Osteocyte (in vitro differentiated cells): ENCODE results near the gene PLK1. TPM values are rescaled to one million over a fixed set of nuclear protein-coding genes. Genes with fewer than 3 reads are reported as not detected.
"Not testable (repeated sequence)": the region's sequence is repeated elsewhere in the genome, so short reads cannot be mapped to it uniquely, and the experiment has no call there.

Experiments used
- DNase-seq: peaks from one replicate; pipeline ENCODE4 v3.0.0; 2021; ENCODE audit warnings: mixed read lengths; ENCODE audit not compliant: unreplicated experiment; ENCODE audit errors: extremely low spot score
- H3K27ac Mint-ChIP-seq: one replicate; pipeline ENCODE4 v1.8.0; 2021; ENCODE audit warnings: mild to moderate bottlenecking, mixed read lengths; ENCODE audit not compliant: unreplicated experiment
- H3K27me3 Mint-ChIP-seq: one replicate; pipeline ENCODE4 v1.8.0; 2021; ENCODE audit warnings: mixed read lengths; ENCODE audit not compliant: unreplicated experiment
- H3K36me3 Mint-ChIP-seq: one replicate; pipeline ENCODE4 v1.8.0; 2021; ENCODE audit warnings: mixed read lengths; ENCODE audit not compliant: unreplicated experiment
- H3K4me1 Mint-ChIP-seq: one replicate; pipeline ENCODE4 v1.8.0; 2021; ENCODE audit warnings: mixed read lengths; ENCODE audit not compliant: unreplicated experiment
- H3K4me3 Mint-ChIP-seq: one replicate; pipeline ENCODE4 v1.8.0; 2021; ENCODE audit warnings: mild to moderate bottlenecking, moderate library complexity, mixed read lengths; ENCODE audit not compliant: unreplicated experiment
- H3K9me3 Mint-ChIP-seq: one replicate; pipeline ENCODE4 v1.8.0; 2021; ENCODE audit warnings: mixed read lengths; ENCODE audit not compliant: unreplicated experiment
- CTCF ChIP-seq: fragments of 200-600 bp; sonication (generic); IDR thresholded peaks from 2 replicates; pipeline ENCODE4 v1.5.0; 2021; ENCODE audit warnings: antibody characterized with exemption, mild to moderate bottlenecking, moderate library complexity
- total RNA-seq: library from RNA; stranded (reverse); gene quantifications from 2 replicates; pipeline ENCODE4 v1.2.1, GENCODE V29; 2021

The PLK1 gene
- total RNA-seq, 1 donor from 2014 or later, result 17.8 TPM

GRCh38 chr16:23716484-23716883, 37.8 kb downstream of the PLK1 start:
- peaks cover 46% of the 10 kb centered on the region for H3K27me3 Mint-ChIP-seq
- no peaks in the 10 kb centered on the region for H3K9me3 Mint-ChIP-seq
- H3K4me3 Mint-ChIP-seq, result no peak overlapping the region
- H3K4me1 Mint-ChIP-seq, result no peaks in the 10 kb centered on the region
- no peak for DNase-seq
- no peaks in the 10 kb centered on the region for H3K36me3 Mint-ChIP-seq
- no peak overlapping the region for H3K27ac Mint-ChIP-seq
- no peak for TF ChIP-seq CTCF

- not testable (repeated sequence) for DNase-seq, H3K27ac Mint-ChIP-seq, H3K4me1 Mint-ChIP-seq, H3K36me3 Mint-ChIP-seq, H3K4me3 Mint-ChIP-seq, H3K9me3 Mint-ChIP-seq
- H3K27me3 Mint-ChIP-seq, result peaks cover 18% of the 10 kb centered on the region
Measured at GRCh38 chr16:23722613-23723240, 44.0 kb downstream of the PLK1 start.

- Mint-ChIP-seq H3K27me3 (peaks cover 8% of the 10 kb centered on the region), H3K36me3 (no peaks in the 10 kb centered on the region), H3K4me1 (peaks cover 3% of the 10 kb centered on the region), H3K4me3 (no peak overlapping the region), H3K9me3 (no peaks in the 10 kb centered on the region), H3K27ac (no peak overlapping the region)
- no peak for DNase-seq
- TF ChIP-seq CTCF, result no peak
Measured at GRCh38 chr16:23724096-23724784, 45.6 kb downstream of the PLK1 start.

- Mint-ChIP-seq H3K9me3 (no peaks in the 10 kb centered on the region), H3K36me3 (no peaks in the 10 kb centered on the region), H3K4me1 (peaks cover 3% of the 10 kb centered on the region), H3K27ac (no peak overlapping the region), H3K27me3 (peaks cover 9% of the 10 kb centered on the region), H3K4me3 (no peak overlapping the region)
- DNase-seq, result no peak
- no peak for TF ChIP-seq CTCF
Measured at GRCh38 chr16:23724785-23725131, 46.1 kb downstream of the PLK1 start.

- Mint-ChIP-seq H3K27me3 (peaks cover 8% of the 10 kb centered on the region), H3K36me3 (no peaks in the 10 kb centered on the region), H3K9me3 (no peaks in the 10 kb centered on the region), H3K27ac (no peak overlapping the region), H3K4me3 (no peak overlapping the region), H3K4me1 (peaks cover 3% of the 10 kb centered on the region)
- no peak for DNase-seq
- no peak for TF ChIP-seq CTCF
Measured at GRCh38 chr16:23726710-23727109, 48.0 kb downstream of the PLK1 start.
